SK-N-SH (cell line): ENCODE results near the gene CABP4. TPM values are rescaled to one million over a fixed set of nuclear protein-coding genes. Genes with fewer than 3 reads are reported as not detected.

Experiments
- CTCF ChIA-PET: fragments of 300-600, 350-600 bp; formaldehyde crosslinking; extraction: SDS; loops from one replicate; lab custom pipeline; 2021; lab: Yijun Ruan, JAX
- POLR2A ChIA-PET: fragments of 350-600 bp; sonication (Branson Sonifier 250); formaldehyde crosslinking; extraction: SDS; loops from one replicate; lab custom pipeline; 2020; ENCODE audit warnings: antibody characterized with exemption, inconsistent platforms; lab: Yijun Ruan, JAX
- DNase-seq: peaks from one replicate; pipeline ENCODE4 v3.0.0; 2012
- H2AFZ ChIP-seq: fragments of 200-600 bp; sonication (generic); 2 replicates; pipeline ENCODE4 v1.8.1; 2016; ENCODE audit warnings: antibody characterized with exemption, mild to moderate bottlenecking, low read depth
- H3F3A ChIP-seq: fragments of 200-600 bp; sonication (generic); replicated peaks from 2 replicates; pipeline ENCODE3; 2016; ENCODE audit warnings: antibody characterized with exemption, mild to moderate bottlenecking; ENCODE audit not compliant: insufficient read depth
- H3K27ac ChIP-seq, 2 experiments: fragments of 200-500 bp in 1 of 2; fragments of 200-600 bp in 1 of 2; sonication (Bioruptor generic) in 1 of 2; sonication (generic), shearing (Covaris generic) in 1 of 2; 2 replicates each; pipeline versions ENCODE4 v1.5.1 to v1.6.1; 2014 to 2016; ENCODE audit warnings: low read depth in 2 of 2, inconsistent platforms in 1 of 2, low read length in 1 of 2, mild to moderate bottlenecking in 1 of 2, mixed read lengths in 1 of 2
- H3K27me3 ChIP-seq: fragments of 200-600 bp; sonication (generic), shearing (Covaris generic); 2 replicates; pipeline ENCODE4 v1.6.1; 2016; ENCODE audit warnings: mixed run types; ENCODE audit not compliant: insufficient read depth
- H3K36me3 ChIP-seq, 2 experiments: fragments of 200-500 bp in 1 of 2; fragments of 200-600 bp in 1 of 2; sonication (Bioruptor generic) in 1 of 2; sonication (generic) in 1 of 2; replicated peaks in 1 of 2; 2 replicates each; pipeline versions ENCODE3 to v1.5.1; 2014 to 2016; ENCODE audit warnings: low read length in 1 of 2, mild to moderate bottlenecking in 1 of 2; ENCODE audit not compliant: insufficient read depth in 2 of 2, control insufficient read depth in 1 of 2
- H3K4me1 ChIP-seq, 2 experiments: fragments of 200-500 bp in 1 of 2; fragments of 200-600 bp in 1 of 2; sonication (Bioruptor generic) in 1 of 2; sonication (generic), shearing (Covaris generic) in 1 of 2; 2 replicates each; pipeline versions ENCODE4 v1.5.1 to v1.6.1; 2014 to 2016; ENCODE audit warnings: low read depth in 1 of 2, low read length in 1 of 2, mixed run types in 1 of 2; ENCODE audit not compliant: insufficient read depth in 2 of 2, control insufficient read depth in 1 of 2
- H3K4me2 ChIP-seq: fragments of 200-600 bp; sonication (generic), shearing (Covaris generic); 2 replicates; pipeline ENCODE4 v1.6.1; 2017; ENCODE audit warnings: mixed run types
- H3K4me3 ChIP-seq, 2 experiments: fragments of 200-500 bp in 1 of 2; fragments of 200-600 bp in 1 of 2; sonication (Bioruptor generic) in 1 of 2; sonication (generic), shearing (Covaris generic) in 1 of 2; 2 replicates each; pipeline versions ENCODE4 v1.5.1 to v1.8.1; 2014 to 2016; ENCODE audit warnings: low read depth in 2 of 2, inconsistent platforms in 1 of 2, low read length in 1 of 2, mild to moderate bottlenecking in 1 of 2, mixed read lengths in 1 of 2, moderate library complexity in 1 of 2
- H3K79me2 ChIP-seq: fragments of 200-600 bp; sonication (generic); 2 replicates; pipeline ENCODE4 v1.8.1; 2017; ENCODE audit warnings: mild to moderate bottlenecking; ENCODE audit not compliant: insufficient read depth
- H3K9ac ChIP-seq: fragments of 200-600 bp; sonication (generic); 2 replicates; pipeline ENCODE4 v1.6.1; 2017; ENCODE audit warnings: mixed run types
- H3K9me2 ChIP-seq: fragments of 200-600 bp; sonication (generic); 2 replicates; pipeline ENCODE4 v1.6.1; 2017; ENCODE audit warnings: mixed run types
- H3K9me3 ChIP-seq: fragments of 200-600 bp; sonication (generic); 2 replicates; pipeline ENCODE4 v1.6.1; 2017; ENCODE audit warnings: mixed run types, mild to moderate bottlenecking, moderate library complexity
- H4K20me1 ChIP-seq: fragments of 200-600 bp; sonication (generic); 2 replicates; pipeline ENCODE4 v1.6.1; 2017; ENCODE audit warnings: mild to moderate bottlenecking, mixed run types; ENCODE audit not compliant: insufficient read depth
- CHD2 ChIP-seq: fragments of 150-350 bp; IDR thresholded peaks from 2 replicates; pipeline ENCODE4 v1.6.1; 2018; ENCODE audit warnings: low read length; ENCODE audit not compliant: partially characterized antibody
- CTCF ChIP-seq: fragments of 200-600 bp; sonication (generic); IDR thresholded peaks from 2 replicates; pipeline ENCODE4 v1.6.1; 2017; ENCODE audit warnings: antibody characterized with exemption, mild to moderate bottlenecking, moderate library complexity
- ELF1 ChIP-seq: IDR thresholded peaks from 2 replicates; pipeline ENCODE4 v1.4.0; 2012
- EP300 ChIP-seq, 2 experiments: IDR thresholded peaks; 2 replicates each; pipeline versions ENCODE4 v1.4.0 to v1.6.1; 2012; ENCODE audit warnings: borderline replicate concordance in 1 of 2, low read depth in 1 of 2, low read length in 1 of 2
- EZH2phosphoT487 ChIP-seq: fragments of 200-600 bp; sonication (generic); IDR thresholded peaks from 2 replicates; pipeline ENCODE4 v1.6.1; 2017; ENCODE audit warnings: low read depth, mixed run types, mild to moderate bottlenecking, antibody characterized with exemption, moderate library complexity, borderline replicate concordance
- FOXJ3 ChIP-seq: sonication (generic); formaldehyde crosslinking; IDR thresholded peaks from 2 replicates; pipeline ENCODE4 v1.5.1; 2020; ENCODE audit warnings: mild to moderate bottlenecking, missing genetic modification reagents
- GABPA ChIP-seq: IDR thresholded peaks from 2 replicates; pipeline ENCODE4 v1.4.0; 2012; ENCODE audit warnings: low read depth, mild to moderate bottlenecking
- GATA2 ChIP-seq: sonication (generic); formaldehyde crosslinking; IDR thresholded peaks from 2 replicates; pipeline ENCODE4 v1.5.0; 2020; ENCODE audit warnings: mild to moderate bottlenecking, missing genetic modification reagents
- JUND ChIP-seq: IDR thresholded peaks from 2 replicates; pipeline ENCODE4 v1.4.0; 2012
- MAX ChIP-seq: IDR thresholded peaks from 2 replicates; pipeline ENCODE4 v1.4.0; 2012; ENCODE audit warnings: low read depth
- MEF2A ChIP-seq: IDR thresholded peaks from 2 replicates; pipeline ENCODE4 v1.4.0; 2012; ENCODE audit warnings: low read depth, borderline replicate concordance
- MXI1 ChIP-seq: IDR thresholded peaks from 2 replicates; pipeline ENCODE4 v1.6.1; 2012; ENCODE audit warnings: mild to moderate bottlenecking, low read depth, low read length, improper control_type of control experiment
- NFIC ChIP-seq: IDR thresholded peaks from 2 replicates; pipeline ENCODE4 v1.4.0; 2012; ENCODE audit warnings: borderline replicate concordance
- NRF1 ChIP-seq: IDR thresholded peaks from 2 replicates; pipeline ENCODE4 v1.6.1; 2012; ENCODE audit warnings: low read depth, mild to moderate bottlenecking, low read length
- PBX3 ChIP-seq: IDR thresholded peaks from 2 replicates; pipeline ENCODE4; 2012
- POLR2AphosphoS5 ChIP-seq: IDR thresholded peaks from 2 replicates; pipeline ENCODE4 v1.6.1; 2012; ENCODE audit warnings: low read depth, low read length
- RAD21 ChIP-seq: IDR thresholded peaks from 2 replicates; pipeline ENCODE4 v1.6.1; 2012; ENCODE audit warnings: mild to moderate bottlenecking, low read length
- RCOR1 ChIP-seq: fragments of 150-350 bp; IDR thresholded peaks from 2 replicates; pipeline ENCODE4 v1.6.1; 2017; ENCODE audit warnings: antibody characterized with exemption, low read length
- REST ChIP-seq: IDR thresholded peaks from 2 replicates; pipeline ENCODE4 v1.6.1; 2012; ENCODE audit warnings: mild to moderate bottlenecking, low read depth, low read length, moderate library complexity
- RXRA ChIP-seq: IDR thresholded peaks from 2 replicates; pipeline ENCODE4 v1.4.0; 2012; ENCODE audit warnings: low read depth, mild to moderate bottlenecking, borderline replicate concordance
- SIN3A ChIP-seq: IDR thresholded peaks from 2 replicates; pipeline ENCODE4 v1.6.1; 2012; ENCODE audit warnings: low read depth, mild to moderate bottlenecking, low read length, moderate library complexity, borderline replicate concordance
- SMC3 ChIP-seq: IDR thresholded peaks from 2 replicates; pipeline ENCODE4 v1.6.1; 2012; ENCODE audit warnings: low read depth, low read length, improper control_type of control experiment
- TAF1 ChIP-seq: IDR thresholded peaks from 2 replicates; pipeline ENCODE4 v1.6.1; 2012; ENCODE audit warnings: low read depth, mild to moderate bottlenecking, low read length, moderate library complexity, borderline replicate concordance
- TCF12 ChIP-seq: IDR thresholded peaks from 2 replicates; pipeline ENCODE4 v1.4.0; 2012
- TEAD4 ChIP-seq: IDR thresholded peaks from 2 replicates; pipeline ENCODE4 v1.4.0; 2012; ENCODE audit warnings: mild to moderate bottlenecking, borderline replicate concordance; ENCODE audit not compliant: insufficient read depth
- USF1 ChIP-seq: IDR thresholded peaks from 2 replicates; pipeline ENCODE4 v1.4.0; 2012; ENCODE audit warnings: low read depth, borderline replicate concordance
- YY1 ChIP-seq: IDR thresholded peaks from 2 replicates; pipeline ENCODE4 v1.4.0; 2012; ENCODE audit warnings: low read depth, mild to moderate bottlenecking
- WGBS: methylation state at CpG from one replicate; pipeline ENCODE4 v1.1.6; 2017; ENCODE audit warnings: low lambda C conversion rate; 5-methylcytosine and 5-hydroxymethylcytosine counted together
- polyA plus RNA-seq, 3 experiments: library from polyadenylated mRNA; depleted of rRNA; stranded (reverse); fragments of >200 nt; gene quantifications; 2 replicates each; pipeline ENCODE4 v1.2.3, GENCODE V29; 2012

CABP4 gene
- polyA plus RNA-seq, 1 of the 3 experiments (the other 2 are of a cell fraction) = not detected

- no peaks in the 10 kb centered on the region for H3K9me2 ChIP-seq
- H3K79me2 ChIP-seq = peaks cover 7% of the 10 kb centered on the region; the same call in 1 of the 2 replicates
- H3K9me3 ChIP-seq = no peaks in the 10 kb centered on the region
- H2AFZ ChIP-seq = peak overlapping the region; percentile 85
- no peaks in the 10 kb centered on the region for H3K27me3 ChIP-seq
- H3K9ac ChIP-seq = peak overlapping the region; percentile 66
- peak overlapping the region; percentile 61 to 89 for H3K27ac ChIP-seq
- no peaks in the 10 kb centered on the region for H4K20me1 ChIP-seq
- DNase-seq = peak; percentile 98
- H3K4me2 ChIP-seq = peak overlapping the region; percentile 87
- peaks cover 9 to 34% of the 10 kb centered on the region in 2 experiments; a peak in 2 of 4 replicates for H3K4me1 ChIP-seq
- H3K36me3 ChIP-seq = no peaks in the 10 kb centered on the region
- H3K4me3 ChIP-seq = peak overlapping the region; percentile 63 to 68
- H3F3A ChIP-seq = peaks cover 18% of the 10 kb centered on the region
- WGBS = 12% methylated on average over 23 of the region's 56 CpGs
- ChIA-PET CTCF (interaction anchor here (1.0 kb wide), 2 partner anchors 63 to 118 kb away, joined by 3 read pairs; partner anchors contain the start of gene PPP1CA), POLR2A (interaction anchor here (1.0 kb wide), 1 partner anchor 73 kb away, joined by 3 read pairs; the partner anchor contains the start of gene RAD9A)
- TF ChIP-seq GABPA (peak; percentile 51), RAD21 (no peak), TAF1 (peak; percentile 73), RXRA (no peak), TCF12 (no peak), TEAD4 (no peak), JUND (no peak), SMC3 (no peak), EZH2phosphoT487 (no peak), POLR2AphosphoS5 (peak; percentile 78; the same call in 1 of the 2 replicates), MXI1 (no peak), FOXJ3 (CRISPR knock-in tag) (no peak), PBX3 (no peak), USF1 (peak; percentile 86), CHD2 (no peak), YY1 (peak; percentile 86), NFIC (no peak), EP300 (IDR thresholded peaks at IDR 0.05; ENCODE audit: borderline replicate concordance in 1 of 2, low read depth in 1 of 2, low read length in 1 of 2) (no peak), MAX (no peak; the same call in 1 of the 2 replicates), ELF1 (peak; percentile 64; the same call in 1 of the 2 replicates), SIN3A (peak; percentile 56; the same call in 1 of the 2 replicates), REST (0 out of 2 replicates have a peak, but pooled peaks have one; percentile 20), RCOR1 (no peak), NRF1 (no peak), CTCF (no peak), GATA2 (CRISPR knock-in tag) (no peak), MEF2A (no peak)
Measured at GRCh38 chr11:67464411-67465188, 9.4 kb downstream of the CABP4 start.
